Hypothalamus (tissue), 51 donors: ENCODE results near the gene STPG3.
A peak's percentile ranks its signal among the peaks of the same experiment; 100 is the strongest.

Experiments
- DNase-seq, 51 donors: peaks; one replicate each; lab custom pipeline; 2025; lab: John Stamatoyannopoulos, UW

Gene STPG3

DNA sequence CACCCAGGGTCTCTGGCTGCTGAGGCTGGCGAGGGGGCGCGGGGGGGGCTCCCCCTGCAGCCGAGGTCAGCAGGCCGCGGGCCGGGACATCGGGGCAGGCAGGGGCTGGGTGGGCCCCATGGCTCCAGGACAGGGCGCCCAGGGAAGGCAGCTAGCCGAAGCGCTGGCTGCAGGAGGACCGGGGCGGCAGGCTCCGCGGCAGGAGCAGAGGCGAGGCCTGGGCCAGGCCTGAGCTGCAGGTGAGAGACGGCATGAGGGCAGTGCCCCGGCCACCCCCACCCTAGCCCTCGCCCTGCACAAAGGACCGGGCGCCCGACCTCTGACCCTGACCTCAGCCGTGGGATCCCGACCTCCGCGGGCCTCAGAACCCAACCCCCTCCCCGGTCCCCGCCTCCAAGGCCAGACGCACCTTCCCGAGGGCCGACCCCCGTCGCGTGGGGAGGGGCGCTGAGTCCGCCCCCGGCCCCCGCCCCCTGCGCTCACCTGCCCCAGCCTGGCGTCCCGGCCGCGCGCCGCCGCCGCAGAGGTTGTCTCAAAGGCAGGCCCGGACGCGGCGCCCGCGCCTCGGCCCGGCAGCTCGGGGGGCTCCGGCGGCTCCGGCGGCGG lies 29.5 kb upstream of the STPG3 start:
- DNase-seq: no peak

GRCh38 chr9:137222190-137223077 lies 28.7 kb upstream of the STPG3 start, which contains the start of gene RNF208:
TSS of gene RNF208 (minus strand) at chr9:137222240. CDS start at chr9:137221212, 1,028 bp downstream.
- peak in 6 of 51 donors; percentile 13 to 61 (median 27) for DNase-seq

DNA sequence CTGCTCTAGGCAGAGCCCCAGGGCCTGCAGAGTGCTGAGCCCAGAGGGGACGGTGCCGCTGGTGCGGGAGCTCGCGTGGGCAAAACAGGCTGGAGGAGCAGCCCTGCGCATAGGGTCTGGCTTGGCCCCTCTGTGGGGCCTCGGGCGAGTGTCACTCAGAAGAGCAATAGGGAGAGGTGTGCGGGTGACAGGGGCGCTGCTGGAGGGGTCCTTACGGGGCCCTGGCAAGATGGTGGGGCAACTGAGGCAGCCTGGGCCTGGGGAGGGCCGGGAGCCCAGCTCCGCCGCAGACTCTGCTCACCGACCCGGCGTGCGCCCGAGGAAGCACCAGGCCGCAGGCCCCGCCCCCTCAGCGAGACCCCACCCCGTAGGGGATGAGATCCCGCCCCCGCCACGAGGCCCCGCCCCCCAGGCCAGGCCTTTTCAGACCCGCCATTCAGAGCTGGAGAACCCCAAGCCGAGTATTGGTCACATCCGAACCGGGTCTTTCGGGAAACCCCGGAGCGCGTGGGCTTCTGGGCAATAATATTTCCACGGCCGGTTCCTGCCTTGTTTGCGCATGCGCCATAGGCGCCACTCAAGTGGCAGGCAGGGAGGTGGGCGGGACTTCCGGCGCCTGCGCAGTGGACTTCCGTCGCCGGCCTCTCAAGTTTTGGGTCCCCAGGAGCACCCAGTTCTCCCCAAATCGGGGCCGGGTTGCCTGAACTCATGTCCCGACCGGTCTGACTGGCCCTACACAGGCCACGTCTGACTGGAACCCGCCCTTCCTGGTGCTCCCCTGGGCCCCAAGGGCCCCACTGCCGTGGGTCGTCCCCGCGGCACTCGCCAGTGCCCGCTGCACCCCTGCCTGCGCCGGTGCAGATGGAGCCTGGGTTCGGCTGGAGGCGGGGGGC lies 27.8 kb upstream of the STPG3 start:
- DNase-seq: peak; percentile 89 to 99 (median 96)

- no peak for DNase-seq
These were observed 26.0 kb upstream of the STPG3 start, which contains the start of gene CYSRT1 for GRCh38 chr9:137224830-137225694. TSS of gene CYSRT1 (plus strand) at chr9:137225174. CDS start at chr9:137225622, 448 bp downstream.

DNA sequence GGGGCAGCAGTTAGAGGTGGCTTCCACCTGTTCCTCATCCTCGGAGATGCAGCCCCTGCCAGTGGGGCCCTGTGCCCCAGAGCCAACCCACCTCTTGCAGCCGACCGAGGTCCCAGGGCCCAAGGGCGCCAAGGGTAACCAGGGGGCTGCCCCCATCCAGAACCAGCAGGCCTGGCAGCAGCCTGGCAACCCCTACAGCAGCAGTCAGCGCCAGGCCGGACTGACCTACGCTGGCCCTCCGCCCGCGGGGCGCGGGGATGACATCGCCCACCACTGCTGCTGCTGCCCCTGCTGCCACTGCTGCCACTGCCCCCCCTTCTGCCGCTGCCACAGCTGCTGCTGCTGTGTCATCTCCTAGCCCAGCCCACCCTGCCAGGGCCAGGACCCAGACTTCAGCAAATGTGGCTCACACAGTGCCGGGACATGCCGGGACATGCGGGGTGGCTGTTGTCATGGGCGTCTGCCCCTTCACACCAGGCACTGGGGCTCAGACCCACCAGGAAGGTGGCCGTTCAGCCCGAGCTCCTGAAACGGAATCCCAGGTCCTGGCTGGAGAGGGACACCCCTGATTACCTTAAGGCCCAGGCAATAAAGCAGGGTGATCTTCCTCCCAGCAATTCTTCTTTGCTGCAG lies 25.3 kb upstream of the STPG3 start:
- DNase-seq: no peak

- DNase-seq: no peak
These were observed 24.6 kb upstream of the STPG3 start for GRCh38 chr9:137226338-137227053.

GRCh38 chr9:137227054-137227852 lies 23.8 kb upstream of the STPG3 start, which contains the start of gene RNF224:
TSS of gene RNF224 (plus strand) at chr9:137227502. CDS start at chr9:137228336, 834 bp downstream.
- peak in 43 of 51 donors; percentile 7 to 73 (median 44) for DNase-seq

DNA sequence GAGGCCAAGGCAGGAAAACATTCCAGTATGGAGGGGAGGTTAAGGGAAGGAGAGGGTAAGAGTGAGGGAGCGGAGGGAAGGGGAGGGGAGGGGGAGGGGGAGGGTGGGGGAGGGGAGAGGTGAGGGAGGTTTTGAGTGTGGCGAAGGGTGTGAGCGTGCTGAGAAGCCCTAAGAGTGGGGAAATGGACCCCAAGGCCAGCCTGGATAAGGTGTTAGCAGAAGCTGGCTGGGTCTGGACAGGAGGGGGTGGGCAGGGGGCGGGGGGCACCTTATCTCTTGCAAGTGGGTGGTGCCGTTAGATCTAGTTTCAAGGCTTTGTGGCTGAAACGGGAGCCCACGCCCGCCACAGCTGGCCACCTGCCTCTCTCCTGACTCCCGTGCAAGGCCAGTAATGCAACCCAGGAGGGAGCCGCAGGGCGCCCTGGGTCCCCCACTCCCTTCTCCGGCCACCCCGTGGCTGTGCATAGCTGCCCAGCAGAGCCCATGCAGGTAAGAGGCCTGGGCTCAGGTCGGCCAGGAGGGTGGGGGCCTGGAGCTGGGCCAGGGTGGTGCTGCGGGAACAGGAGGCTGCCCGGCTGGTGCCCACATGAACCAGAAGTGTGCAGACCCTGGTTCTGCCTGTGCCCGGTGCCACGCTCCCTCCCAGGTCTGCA lies 23.1 kb upstream of the STPG3 start:
- no peak for DNase-seq

- no peak for DNase-seq
These were observed 22.5 kb upstream of the STPG3 start for GRCh38 chr9:137228506-137228967.

DNA sequence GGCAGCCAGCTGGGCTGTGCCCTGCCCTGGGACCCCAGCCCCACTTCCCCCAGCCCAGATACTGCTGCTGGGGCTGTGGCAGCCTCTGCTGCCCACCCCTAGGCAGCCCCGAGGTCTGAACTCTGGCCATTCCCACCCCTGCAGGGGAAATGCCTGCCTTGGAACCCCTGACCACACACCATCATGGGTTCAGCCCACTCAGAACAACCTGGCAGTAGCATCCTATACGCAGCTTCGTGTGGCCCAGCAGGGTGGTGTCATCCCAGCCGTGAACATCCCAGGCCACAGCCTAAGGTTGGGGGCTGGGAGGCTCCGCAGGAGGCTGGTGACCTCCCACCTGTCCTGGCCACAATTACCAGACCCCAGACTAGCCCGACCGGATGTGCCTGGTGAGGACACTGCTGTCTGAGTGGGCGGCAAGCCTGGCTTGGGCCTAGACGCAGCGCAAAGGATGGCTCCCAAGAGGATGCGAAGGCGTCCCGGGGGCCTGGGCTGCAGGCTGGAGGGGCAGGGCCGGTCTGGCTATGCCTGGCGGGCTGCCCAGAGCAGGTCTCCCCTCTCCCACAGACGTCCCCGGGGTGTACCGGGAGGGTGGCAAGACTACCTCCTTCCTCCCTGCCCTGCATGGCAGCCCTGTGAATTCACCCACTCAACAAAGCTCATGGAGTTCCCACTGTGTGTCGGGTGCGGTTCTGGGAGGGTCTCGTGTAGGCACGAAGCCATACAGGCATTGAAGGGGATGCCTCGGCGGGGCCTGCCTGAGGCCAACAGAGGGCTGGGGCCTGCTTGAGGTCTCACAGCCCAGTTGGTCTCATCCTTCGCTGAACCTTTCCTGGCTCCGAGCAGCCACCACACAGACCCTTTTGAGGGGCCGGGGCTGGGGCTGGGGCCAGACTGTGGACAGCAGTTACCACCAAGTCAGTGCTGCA lies 21.9 kb upstream of the STPG3 start:
- no peak for DNase-seq

DNA sequence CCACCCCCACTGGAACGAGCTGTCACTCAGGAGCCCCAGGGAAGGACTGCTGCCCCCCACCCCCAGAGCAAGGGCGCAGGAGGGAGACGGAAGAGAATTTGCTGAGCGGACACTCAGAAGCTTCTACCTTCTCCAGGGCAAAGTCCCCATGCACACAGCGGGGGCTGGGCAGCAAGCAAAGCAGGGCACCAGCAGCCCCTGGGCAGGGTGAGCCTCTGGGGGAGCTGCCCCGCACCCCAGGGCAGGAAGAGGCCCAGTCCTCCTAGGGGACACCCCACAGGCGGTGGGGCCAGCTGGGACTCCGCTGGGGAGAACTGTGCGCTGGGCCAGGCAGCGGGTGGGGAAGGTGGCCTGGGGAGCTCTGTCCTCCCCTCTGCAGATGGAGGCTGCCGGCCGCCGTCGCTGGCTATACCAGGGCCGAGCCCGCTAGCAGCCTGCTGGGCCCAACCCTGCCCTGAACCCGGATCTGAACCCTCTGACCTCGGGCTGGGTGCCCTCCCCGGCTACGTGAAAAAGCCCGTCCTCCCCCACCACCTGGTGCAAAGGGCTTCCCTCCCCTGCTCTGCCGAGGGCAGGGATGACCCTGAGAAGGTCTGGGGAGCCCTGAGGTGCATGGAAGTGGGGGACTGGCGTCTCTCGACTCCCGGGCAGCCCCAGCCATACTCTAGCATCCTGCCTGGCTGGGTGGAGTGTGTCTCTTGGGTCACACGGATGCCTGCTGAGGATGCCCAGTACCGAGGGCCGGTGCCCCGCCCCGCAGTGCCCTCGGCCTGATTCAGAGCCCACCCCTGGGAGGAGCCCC lies 21.0 kb upstream of the STPG3 start:
- DNase-seq: no peak

GRCh38 chr9:137230705-137231371 lies 20.2 kb upstream of the STPG3 start, which contains the start of gene SLC34A3:
TSS of gene SLC34A3 (plus strand) at chr9:137230901. CDS start at chr9:137231703, 802 bp downstream.
- DNase-seq: no peak

DNA sequence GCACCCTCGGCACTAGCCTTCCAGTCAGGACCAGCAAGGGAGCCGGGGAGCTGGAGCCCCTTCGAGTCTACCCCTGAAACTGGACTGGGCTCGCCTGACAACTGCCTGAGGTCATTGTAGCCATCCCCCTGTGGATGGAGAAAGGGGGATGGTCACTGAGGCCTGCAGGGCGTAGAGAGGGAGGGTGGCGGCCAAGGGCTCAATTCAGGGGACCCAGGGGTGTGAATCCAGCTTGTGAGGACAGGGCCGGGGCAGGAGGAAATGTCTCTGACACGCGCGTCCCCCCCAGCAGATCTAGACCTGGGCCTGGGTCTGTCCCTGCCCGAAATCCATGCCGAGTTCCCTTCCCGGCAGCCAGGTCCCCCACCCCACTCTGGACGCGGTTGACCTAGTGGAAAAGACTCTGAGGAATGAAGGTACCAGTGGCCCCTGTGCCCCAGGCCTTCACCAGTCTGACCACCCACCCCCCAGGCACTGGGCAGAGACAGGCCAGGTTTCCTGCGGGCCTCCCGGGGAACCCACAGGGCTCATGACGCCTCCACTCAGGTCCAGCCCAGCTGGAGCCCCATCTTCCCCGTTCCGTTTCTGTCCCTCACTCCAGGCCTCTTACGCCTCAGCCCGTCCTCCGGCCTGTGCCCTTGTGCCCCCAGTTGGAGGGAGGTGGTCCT lies 19.6 kb upstream of the STPG3 start:
- DNase-seq: no peak

GRCh38 chr9:137232101-137232500 lies 19.0 kb upstream of the STPG3 start:
- no peak for DNase-seq
